Liver (tissue), 9 donors: ENCODE results near the gene BCL2L13. TPM values are rescaled to one million over a fixed set of nuclear protein-coding genes. Genes with fewer than 3 reads are reported as not detected.

Experiments used
- DNase-seq: peaks from one replicate; pipeline ENCODE4 v3.0.0-alpha.2; 2017; ENCODE audit warnings: low spot score
- H3K27ac ChIP-seq, 2 donors: one replicate each; pipeline ENCODE4 v1.7.0; 2013; ENCODE audit warnings: inconsistent platforms in 2 of 2, low read length in 2 of 2, control low read depth in 1 of 2, low read depth in 1 of 2, mild to moderate bottlenecking in 1 of 2
- H3K27me3 ChIP-seq, 4 donors: one replicate each; pipeline versions ENCODE4 v1.6.1 to v1.7.0; 2013; ENCODE audit warnings: low read length in 3 of 4, inconsistent platforms in 1 of 4, mild to moderate bottlenecking in 1 of 4, moderate library complexity in 1 of 4; ENCODE audit not compliant: control insufficient read depth in 4 of 4, insufficient read depth in 4 of 4
- H3K36me3 ChIP-seq, 4 donors: one replicate each; pipeline versions ENCODE4 v1.6.1 to v1.7.0; 2013; ENCODE audit warnings: low read length in 3 of 4, mild to moderate bottlenecking in 3 of 4, low read depth in 1 of 4, moderate library complexity in 1 of 4; ENCODE audit not compliant: control insufficient read depth in 4 of 4, insufficient read depth in 3 of 4
- H3K4me1 ChIP-seq, 4 donors: one replicate each; pipeline versions ENCODE4 v1.6.1 to v1.7.0; 2013; ENCODE audit warnings: low read length in 3 of 4, mild to moderate bottlenecking in 3 of 4, moderate library complexity in 1 of 4; ENCODE audit not compliant: control insufficient read depth in 4 of 4, insufficient read depth in 4 of 4
- H3K4me3 ChIP-seq, 3 donors: one replicate each; pipeline versions ENCODE4 v1.6.1 to v1.7.0; 2013; ENCODE audit warnings: low read length in 3 of 3, control low read depth in 1 of 3, low read depth in 1 of 3, mild to moderate bottlenecking in 1 of 3
- H3K9ac ChIP-seq, 2 donors: one replicate each; pipeline ENCODE4 v1.7.0; 2013; ENCODE audit warnings: low read length in 2 of 2, mild to moderate bottlenecking in 2 of 2, moderate library complexity in 2 of 2, control low read depth in 1 of 2, low read depth in 1 of 2
- H3K9me3 ChIP-seq, 4 donors: one replicate each; pipeline versions ENCODE4 v1.6.1 to v1.7.0; 2013; ENCODE audit warnings: low read length in 3 of 4; ENCODE audit not compliant: control insufficient read depth in 4 of 4
- CTCF ChIP-seq: fragments of 150-350 bp; IDR thresholded peaks from 2 replicates; pipeline ENCODE4 v1.5.1; 2017; ENCODE audit warnings: improper control_type of control experiment, low read depth, low read length; ENCODE audit not compliant: missing input control
- EGR1 ChIP-seq, 2 donors: IDR thresholded peaks; 2 replicates each; pipeline ENCODE4 v1.6.1; 2016 to 2018; ENCODE audit warnings: antibody characterized with exemption in 2 of 2, low read depth in 2 of 2
- FOXA1 ChIP-seq: IDR thresholded peaks from 2 replicates; pipeline ENCODE4 v1.6.1; 2016; ENCODE audit warnings: antibody characterized with exemption
- FOXA2 ChIP-seq: IDR thresholded peaks from 2 replicates; pipeline ENCODE4 v1.6.1; 2016; ENCODE audit warnings: antibody characterized with exemption
- GABPA ChIP-seq, 2 donors: IDR thresholded peaks in 1 of 2; conservative IDR thresholded peaks in 1 of 2; 2 replicates each; pipeline ENCODE4 v1.6.1; 2016; ENCODE audit warnings: antibody characterized with exemption in 2 of 2, mild to moderate bottlenecking in 1 of 2, moderate library complexity in 1 of 2
- HNF4A ChIP-seq, 2 donors: conservative IDR thresholded peaks; 2 replicates each; pipeline ENCODE4 v1.6.1; 2016; ENCODE audit warnings: antibody characterized with exemption in 2 of 2, mild to moderate bottlenecking in 2 of 2
- HNF4G ChIP-seq: IDR thresholded peaks from 2 replicates; pipeline ENCODE4 v1.6.1; 2016; ENCODE audit warnings: antibody characterized with exemption
- JUND ChIP-seq, 2 donors: IDR thresholded peaks; 2 replicates each; pipeline ENCODE4 v1.6.1; 2016; ENCODE audit warnings: antibody characterized with exemption in 2 of 2
- NR2F2 ChIP-seq: IDR thresholded peaks from 2 replicates; pipeline ENCODE4 v1.6.1; 2016; ENCODE audit warnings: antibody characterized with exemption
- RAD21 ChIP-seq, 2 donors: IDR thresholded peaks; 2 replicates each; pipeline ENCODE4 v1.6.1; 2016; ENCODE audit warnings: antibody characterized with exemption in 2 of 2, mild to moderate bottlenecking in 2 of 2
- SP1 ChIP-seq: IDR thresholded peaks from 2 replicates; pipeline ENCODE4 v1.6.1; 2018; ENCODE audit warnings: antibody characterized with exemption, mild to moderate bottlenecking
- TAF1 ChIP-seq: conservative IDR thresholded peaks from 2 replicates; pipeline ENCODE4 v1.6.1; 2016; ENCODE audit warnings: antibody characterized with exemption, mild to moderate bottlenecking
- YY1 ChIP-seq: IDR thresholded peaks from 2 replicates; pipeline ENCODE4 v1.6.1; 2016; ENCODE audit warnings: antibody characterized with exemption, mild to moderate bottlenecking
- ZBTB33 ChIP-seq: IDR thresholded peaks from 2 replicates; pipeline ENCODE4 v1.6.1; 2016; ENCODE audit warnings: antibody characterized with exemption
- WGBS: extraction: QIAGEN DNeasy Blood & Tissue Kit; methylation state at CpG from one replicate; pipeline ENCODE4 v1.1.7; 2013; 5-methylcytosine and 5-hydroxymethylcytosine counted together
- polyA plus RNA-seq, 2 donors: library from polyadenylated mRNA; stranded (reverse) in 1 of 2; unstranded in 1 of 2; fragments of 200-250 nt in 1 of 2; fragments of >200 nt in 1 of 2; fragmentation: Nextera tagmentation in 1 of 2; extraction: Ambion mirVana in 1 of 2; gene quantifications; one replicate each; pipeline versions ENCODE4 v1.2.1 to v1.2.3, GENCODE V29; 2013 to 2015
- total RNA-seq, 2 donors: library from RNA; depleted of rRNA; stranded (reverse); fragments of >200 nt; gene quantifications; one replicate each; pipeline ENCODE4 v1.2.3, GENCODE V29; 2014
- TF ChIP-seq, protein P1 (sequence below): IDR thresholded peaks from 2 replicates; pipeline ENCODE4 v1.6.1; 2016; ENCODE audit warnings: antibody characterized with exemption
- TF ChIP-seq, protein P2 (sequence below): IDR thresholded peaks from 2 replicates; pipeline ENCODE4 v1.6.1; 2016; ENCODE audit warnings: antibody characterized with exemption
- donor health status: healthy.
- donor health status: healthy.
- donor health status: healthy.
- donor health status: healthy.
- donor health status: healthy.

The BCL2L13 gene
- total and polyA plus RNA-seq, 4 donors: 22.3 to 31.8 (median 24.5) TPM

DNA sequence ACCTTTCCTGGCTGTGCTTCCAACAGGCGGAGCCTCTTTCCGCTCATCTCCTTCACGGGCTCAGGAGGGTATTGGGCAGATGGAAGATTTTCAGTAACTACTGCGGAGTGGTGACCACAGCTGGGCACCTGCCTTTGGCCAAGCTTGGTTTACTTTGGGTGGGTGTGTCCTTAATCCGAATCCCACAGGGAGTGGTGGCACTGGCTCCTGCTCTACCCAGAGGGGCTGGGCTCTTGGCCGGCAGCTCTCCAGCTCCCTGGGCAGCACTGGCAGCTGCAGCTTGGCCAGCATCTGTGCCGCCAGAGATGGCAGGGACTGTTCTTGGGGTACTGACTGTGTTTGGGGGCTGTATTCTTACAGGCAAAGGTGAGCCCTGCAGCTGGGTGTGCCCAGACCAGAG lies 105.9 kb downstream of the BCL2L13 start (continued):
- TF ChIP-seq NR2F2: no peak
- TF ChIP-seq, protein P1, sequence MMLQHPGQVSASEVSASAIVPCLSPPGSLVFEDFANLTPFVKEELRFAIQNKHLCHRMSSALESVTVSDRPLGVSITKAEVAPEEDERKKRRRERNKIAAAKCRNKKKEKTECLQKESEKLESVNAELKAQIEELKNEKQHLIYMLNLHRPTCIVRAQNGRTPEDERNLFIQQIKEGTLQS: no peak

GRCh38 chr22:17746916-17747315 lies 108.4 kb downstream of the BCL2L13 start:
- no peak for DNase-seq
- Histone ChIP-seq H3K27ac (no peak overlapping the region), H3K4me3 (no peak overlapping the region), H3K9ac (no peak overlapping the region), H3K9me3 (no peaks in the 10 kb centered on the region), H3K36me3 (peaks cover 0 to 2% (median 0%) of the 10 kb centered on the region in 4 donors), H3K4me1 (peaks cover 0 to 11% (median 3%) of the 10 kb centered on the region in 4 donors), H3K27me3 (no peaks in the 10 kb centered on the region)
- TF ChIP-seq, protein P1: no peak
- TF ChIP-seq, protein P2, sequence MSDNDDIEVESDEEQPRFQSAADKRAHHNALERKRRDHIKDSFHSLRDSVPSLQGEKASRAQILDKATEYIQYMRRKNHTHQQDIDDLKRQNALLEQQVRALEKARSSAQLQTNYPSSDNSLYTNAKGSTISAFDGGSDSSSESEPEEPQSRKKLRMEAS: no peak
- TF ChIP-seq TAF1 (no peak), YY1 (no peak), SP1 (no peak), RAD21 (IDR thresholded peaks at IDR 0.05) (no peak), HNF4A (conservative IDR thresholded peaks at IDR 0.05) (no peak), CTCF (no peak), FOXA1 (no peak), JUND (IDR thresholded peaks at IDR 0.05) (no peak)
- 97% methylated on average over 10 of the region's 10 CpGs for WGBS

GRCh38 chr22:17748555-17749353 lies 110.2 kb downstream of the BCL2L13 start:
- WGBS: 91% methylated on average over 40 of the region's 40 CpGs
- Histone ChIP-seq H3K9me3 (no peaks in the 10 kb centered on the region), H3K27me3 (no peaks in the 10 kb centered on the region), H3K4me3 (no peak overlapping the region), H3K27ac (no peak overlapping the region), H3K4me1 (peaks cover 2 to 6% (median 4%) of the 10 kb centered on the region in 4 donors), H3K9ac (no peak overlapping the region), H3K36me3 (peaks cover 0 to 2% (median 0%) of the 10 kb centered on the region in 4 donors)
- no peak for TF ChIP-seq RAD21 (IDR thresholded peaks at IDR 0.05)
- TF ChIP-seq SP1: no peak
- no peak for TF ChIP-seq TAF1
- TF ChIP-seq EGR1 (IDR thresholded peaks at IDR 0.05; ENCODE audit: low read depth in 2 of 2): no peak
- TF ChIP-seq ZBTB33: no peak
- no peak for TF ChIP-seq YY1
- no peak for TF ChIP-seq NR2F2
- no peak for TF ChIP-seq HNF4A (conservative IDR thresholded peaks at IDR 0.05)
- TF ChIP-seq FOXA2: no peak
- no peak for TF ChIP-seq CTCF
- no peak for TF ChIP-seq JUND (IDR thresholded peaks at IDR 0.05)
- TF ChIP-seq FOXA1: no peak
- TF ChIP-seq, protein P2: no peak
- TF ChIP-seq, protein P1: no peak
- no peak for TF ChIP-seq GABPA (IDR thresholded peaks at IDR 0.05 in 1 of 2, conservative IDR thresholded peaks at IDR 0.05 in 1 of 2)
- TF ChIP-seq HNF4G: no peak
- DNase-seq: no peak
